WTC11 (cell line): ENCODE results near the gene NTF3. TPM values are rescaled to one million over a fixed set of nuclear protein-coding genes. Genes with fewer than 3 reads are reported as not detected.

ENCODE experiments used
- ATAC-seq: fragments of 200-7000 bp; cut with Tn5 transposase; 2 replicates; pipeline ENCODE4 v1.10.0; 2021; ENCODE audit warnings: mild to moderate bottlenecking, moderate library complexity
- CTCF ChIA-PET: fragments of 300-600 bp; sonication (Branson Sonifier 250); formaldehyde crosslinking; loops from one replicate; lab custom pipeline; 2021; ENCODE audit warnings: antibody characterized with exemption; lab: Charles Lee
- POLR2A ChIA-PET: fragments of 350-600 bp; sonication (Branson Sonifier 250); formaldehyde crosslinking; loops from one replicate; lab custom pipeline; 2021; ENCODE audit warnings: antibody characterized with exemption; lab: Charles Lee
- DNase-seq: peaks from one replicate; pipeline ENCODE4 v3.0.0; 2021; ENCODE audit warnings: low spot score
- H3K27ac Mint-ChIP-seq: 2 replicates; pipeline ENCODE4 v1.8.0; 2021; ENCODE audit warnings: mixed read lengths
- H3K27me3 Mint-ChIP-seq: 2 replicates; pipeline ENCODE4 v1.8.0; 2021; ENCODE audit warnings: low read depth, mild to moderate bottlenecking, moderate library complexity, mixed read lengths
- H3K36me3 Mint-ChIP-seq: 2 replicates; pipeline ENCODE4 v1.8.0; 2021; ENCODE audit warnings: mixed read lengths
- H3K4me1 Mint-ChIP-seq: 2 replicates; pipeline ENCODE4 v1.8.0; 2022; ENCODE audit warnings: mixed read lengths
- H3K4me3 Mint-ChIP-seq: 2 replicates; pipeline ENCODE4 v1.8.0; 2021; ENCODE audit warnings: mild to moderate bottlenecking, moderate library complexity, mixed read lengths
- H3K9me3 Mint-ChIP-seq: 2 replicates; pipeline ENCODE4 v1.8.0; 2021; ENCODE audit warnings: mixed read lengths
- CREM ChIP-seq: sonication (generic); formaldehyde crosslinking; IDR thresholded peaks from 2 replicates; pipeline ENCODE4 v1.8.1; 2022; ENCODE audit warnings: mild to moderate bottlenecking, missing genetic modification reagents, moderate library complexity
- ELF4 ChIP-seq: sonication (generic); formaldehyde crosslinking; IDR thresholded peaks from 2 replicates; pipeline ENCODE4 v1.8.1; 2022; ENCODE audit warnings: low read depth, mild to moderate bottlenecking, moderate library complexity, missing genetic modification reagents
- EMX1 ChIP-seq: fragments of 250-450 bp; sonication (Bioruptor Pico); IDR thresholded peaks from 2 replicates; pipeline ENCODE4 v1.8.0; 2021; ENCODE audit warnings: mild to moderate bottlenecking
- GABPB1 ChIP-seq: sonication (generic); formaldehyde crosslinking; IDR thresholded peaks from 2 replicates; pipeline ENCODE4 v1.8.1; 2023; ENCODE audit warnings: mild to moderate bottlenecking, missing genetic modification reagents
- GRHL2 ChIP-seq: fragments of 250-450 bp; sonication (Bioruptor Pico); IDR thresholded peaks from 2 replicates; pipeline ENCODE4 v1.8.0; 2022; ENCODE audit warnings: mild to moderate bottlenecking, moderate library complexity; ENCODE audit not compliant: insufficient replicate concordance, severe bottlenecking
- IRF2 ChIP-seq: sonication (generic); formaldehyde crosslinking; IDR thresholded peaks from 2 replicates; pipeline ENCODE4 v1.8.0; 2022; ENCODE audit warnings: low read depth, missing genetic modification reagents, borderline replicate concordance
- NFYB ChIP-seq: sonication (generic); formaldehyde crosslinking; conservative IDR thresholded peaks from 2 replicates; pipeline ENCODE4 v1.8.0; 2022; ENCODE audit warnings: low read depth, missing genetic modification reagents
- NR2C2 ChIP-seq: sonication (generic); formaldehyde crosslinking; IDR thresholded peaks from 2 replicates; pipeline ENCODE4 v1.8.0; 2022; ENCODE audit warnings: mild to moderate bottlenecking, missing genetic modification reagents
- RELA ChIP-seq: sonication (generic); formaldehyde crosslinking; IDR thresholded peaks from 2 replicates; pipeline ENCODE4 v1.8.1; 2022; ENCODE audit warnings: missing genetic modification reagents, mild to moderate bottlenecking, borderline replicate concordance
- SMAD4 ChIP-seq: sonication (generic); formaldehyde crosslinking; IDR thresholded peaks from 2 replicates; pipeline ENCODE4 v1.8.0; 2022; ENCODE audit warnings: mild to moderate bottlenecking, missing genetic modification reagents
- SP1 ChIP-seq: sonication (generic); formaldehyde crosslinking; conservative IDR thresholded peaks from 2 replicates; pipeline ENCODE4 v1.8.1; 2022; ENCODE audit warnings: missing genetic modification reagents
- ZNF121 ChIP-seq: sonication (generic); formaldehyde crosslinking; IDR thresholded peaks from 2 replicates; pipeline ENCODE4 v1.8.0; 2023; ENCODE audit warnings: missing genetic modification reagents
- ZNF219 ChIP-seq: sonication (generic); formaldehyde crosslinking; IDR thresholded peaks from 2 replicates; pipeline ENCODE4 v1.8.0; 2023; ENCODE audit warnings: missing genetic modification reagents, mild to moderate bottlenecking, borderline replicate concordance
- total RNA-seq: library from RNA; stranded (reverse); gene quantifications from 3 replicates; pipeline ENCODE4 v1.2.3, GENCODE V29; 2021
- TF ChIP-seq, protein P1 (sequence below): sonication (generic); formaldehyde crosslinking; IDR thresholded peaks from 2 replicates; pipeline ENCODE4 v1.8.1; 2023; ENCODE audit warnings: mild to moderate bottlenecking, missing genetic modification reagents, moderate library complexity
- TF ChIP-seq, protein P2 (sequence below): sonication (generic); formaldehyde crosslinking; IDR thresholded peaks from 2 replicates; pipeline ENCODE4 v1.8.1; 2023; ENCODE audit warnings: mild to moderate bottlenecking, moderate library complexity, missing genetic modification reagents
- TF ChIP-seq, protein P3 (sequence below): sonication (generic); formaldehyde crosslinking; IDR thresholded peaks from 2 replicates; pipeline ENCODE4 v1.8.0; 2023; ENCODE audit warnings: missing genetic modification reagents, mild to moderate bottlenecking, borderline replicate concordance
- TF ChIP-seq, protein P4 (sequence below): fragments of 250-450 bp; sonication (Bioruptor Pico); IDR thresholded peaks from 2 replicates; pipeline ENCODE4 v2.1.2; 2022; ENCODE audit warnings: mild to moderate bottlenecking, moderate library complexity
- TF ChIP-seq, protein P5 (sequence below): fragments of 250-450 bp; sonication (Bioruptor Pico); conservative IDR thresholded peaks from 2 replicates; pipeline ENCODE4 v1.9.0; 2021; ENCODE audit warnings: mild to moderate bottlenecking
- TF ChIP-seq, protein P6 (sequence below): sonication (generic); formaldehyde crosslinking; conservative IDR thresholded peaks from 2 replicates; pipeline ENCODE4 v1.8.1; 2022; ENCODE audit warnings: mild to moderate bottlenecking, missing genetic modification reagents

Gene NTF3
- total RNA-seq, 1 experiment from 2014 or later = 1.3 TPM

DNA sequence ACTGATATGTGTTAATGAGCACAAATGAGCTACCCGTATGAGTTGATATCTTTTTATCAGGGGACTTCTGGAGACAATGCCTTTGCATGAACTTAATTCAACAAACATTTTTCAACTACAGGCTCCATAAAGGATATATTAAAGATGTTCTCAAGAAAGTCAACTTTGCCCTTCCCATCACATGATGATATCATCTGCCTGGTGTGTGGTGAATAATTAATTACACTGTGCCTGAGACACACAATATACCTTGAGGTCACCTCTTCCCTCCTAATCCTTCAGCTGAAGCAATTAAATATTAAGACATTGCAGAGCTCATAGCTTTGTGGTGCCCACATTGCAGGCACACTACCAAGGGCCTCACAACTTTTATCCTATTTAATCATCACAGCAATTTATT lies 22.3 kb upstream of the NTF3 start:
- H3K4me3 Mint-ChIP-seq = no peak overlapping the region
- POLR2A ChIA-PET = no interaction called here
- H3K4me1 Mint-ChIP-seq = 0 out of 2 replicates have a peak, but pooled peaks cover 4% of the 10 kb centered on the region
- ATAC-seq = no peak
- H3K27me3 Mint-ChIP-seq = no peaks in the 10 kb centered on the region
- DNase-seq = no peak
- TF ChIP-seq, protein P1, sequence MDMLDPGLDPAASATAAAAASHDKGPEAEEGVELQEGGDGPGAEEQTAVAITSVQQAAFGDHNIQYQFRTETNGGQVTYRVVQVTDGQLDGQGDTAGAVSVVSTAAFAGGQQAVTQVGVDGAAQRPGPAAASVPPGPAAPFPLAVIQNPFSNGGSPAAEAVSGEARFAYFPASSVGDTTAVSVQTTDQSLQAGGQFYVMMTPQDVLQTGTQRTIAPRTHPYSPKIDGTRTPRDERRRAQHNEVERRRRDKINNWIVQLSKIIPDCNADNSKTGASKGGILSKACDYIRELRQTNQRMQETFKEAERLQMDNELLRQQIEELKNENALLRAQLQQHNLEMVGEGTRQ (CRISPR knock-in tag) = no peak
- TF ChIP-seq, protein P2, sequence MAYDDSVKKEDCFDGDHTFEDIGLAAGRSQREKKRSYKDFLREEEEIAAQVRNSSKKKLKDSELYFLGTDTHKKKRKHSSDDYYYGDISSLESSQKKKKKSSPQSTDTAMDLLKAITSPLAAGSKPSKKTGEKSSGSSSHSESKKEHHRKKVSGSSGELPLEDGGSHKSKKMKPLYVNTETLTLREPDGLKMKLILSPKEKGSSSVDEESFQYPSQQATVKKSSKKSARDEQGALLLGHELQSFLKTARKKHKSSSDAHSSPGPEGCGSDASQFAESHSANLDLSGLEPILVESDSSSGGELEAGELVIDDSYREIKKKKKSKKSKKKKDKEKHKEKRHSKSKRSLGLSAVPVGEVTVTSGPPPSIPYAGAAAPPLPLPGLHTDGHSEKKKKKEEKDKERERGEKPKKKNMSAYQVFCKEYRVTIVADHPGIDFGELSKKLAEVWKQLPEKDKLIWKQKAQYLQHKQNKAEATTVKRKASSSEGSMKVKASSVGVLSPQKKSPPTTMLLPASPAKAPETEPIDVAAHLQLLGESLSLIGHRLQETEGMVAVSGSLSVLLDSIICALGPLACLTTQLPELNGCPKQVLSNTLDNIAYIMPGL (CRISPR knock-in tag) = no peak
- TF ChIP-seq, protein P3, sequence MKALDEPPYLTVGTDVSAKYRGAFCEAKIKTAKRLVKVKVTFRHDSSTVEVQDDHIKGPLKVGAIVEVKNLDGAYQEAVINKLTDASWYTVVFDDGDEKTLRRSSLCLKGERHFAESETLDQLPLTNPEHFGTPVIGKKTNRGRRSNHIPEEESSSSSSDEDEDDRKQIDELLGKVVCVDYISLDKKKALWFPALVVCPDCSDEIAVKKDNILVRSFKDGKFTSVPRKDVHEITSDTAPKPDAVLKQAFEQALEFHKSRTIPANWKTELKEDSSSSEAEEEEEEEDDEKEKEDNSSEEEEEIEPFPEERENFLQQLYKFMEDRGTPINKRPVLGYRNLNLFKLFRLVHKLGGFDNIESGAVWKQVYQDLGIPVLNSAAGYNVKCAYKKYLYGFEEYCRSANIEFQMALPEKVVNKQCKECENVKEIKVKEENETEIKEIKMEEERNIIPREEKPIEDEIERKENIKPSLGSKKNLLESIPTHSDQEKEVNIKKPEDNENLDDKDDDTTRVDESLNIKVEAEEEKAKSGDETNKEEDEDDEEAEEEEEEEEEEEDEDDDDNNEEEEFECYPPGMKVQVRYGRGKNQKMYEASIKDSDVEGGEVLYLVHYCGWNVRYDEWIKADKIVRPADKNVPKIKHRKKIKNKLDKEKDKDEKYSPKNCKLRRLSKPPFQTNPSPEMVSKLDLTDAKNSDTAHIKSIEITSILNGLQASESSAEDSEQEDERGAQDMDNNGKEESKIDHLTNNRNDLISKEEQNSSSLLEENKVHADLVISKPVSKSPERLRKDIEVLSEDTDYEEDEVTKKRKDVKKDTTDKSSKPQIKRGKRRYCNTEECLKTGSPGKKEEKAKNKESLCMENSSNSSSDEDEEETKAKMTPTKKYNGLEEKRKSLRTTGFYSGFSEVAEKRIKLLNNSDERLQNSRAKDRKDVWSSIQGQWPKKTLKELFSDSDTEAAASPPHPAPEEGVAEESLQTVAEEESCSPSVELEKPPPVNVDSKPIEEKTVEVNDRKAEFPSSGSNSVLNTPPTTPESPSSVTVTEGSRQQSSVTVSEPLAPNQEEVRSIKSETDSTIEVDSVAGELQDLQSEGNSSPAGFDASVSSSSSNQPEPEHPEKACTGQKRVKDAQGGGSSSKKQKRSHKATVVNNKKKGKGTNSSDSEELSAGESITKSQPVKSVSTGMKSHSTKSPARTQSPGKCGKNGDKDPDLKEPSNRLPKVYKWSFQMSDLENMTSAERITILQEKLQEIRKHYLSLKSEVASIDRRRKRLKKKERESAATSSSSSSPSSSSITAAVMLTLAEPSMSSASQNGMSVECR (CRISPR knock-in tag) = no peak
- TF ChIP-seq, protein P4, sequence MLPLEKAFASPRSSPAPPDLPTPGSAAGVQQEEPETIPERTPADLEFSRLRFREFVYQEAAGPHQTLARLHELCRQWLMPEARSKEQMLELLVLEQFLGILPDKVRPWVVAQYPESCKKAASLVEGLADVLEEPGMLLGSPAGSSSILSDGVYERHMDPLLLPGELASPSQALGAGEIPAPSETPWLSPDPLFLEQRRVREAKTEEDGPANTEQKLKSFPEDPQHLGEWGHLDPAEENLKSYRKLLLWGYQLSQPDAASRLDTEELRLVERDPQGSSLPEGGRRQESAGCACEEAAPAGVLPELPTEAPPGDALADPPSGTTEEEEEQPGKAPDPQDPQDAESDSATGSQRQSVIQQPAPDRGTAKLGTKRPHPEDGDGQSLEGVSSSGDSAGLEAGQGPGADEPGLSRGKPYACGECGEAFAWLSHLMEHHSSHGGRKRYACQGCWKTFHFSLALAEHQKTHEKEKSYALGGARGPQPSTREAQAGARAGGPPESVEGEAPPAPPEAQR (CRISPR knock-in tag) = no peak
- TF ChIP-seq SP1 (no peak), NR2C2 (CRISPR knock-in tag) (no peak), GRHL2 (CRISPR knock-in tag) (no peak), GABPB1 (CRISPR knock-in tag) (no peak), ZNF219 (CRISPR knock-in tag) (no peak), ELF4 (CRISPR knock-in tag) (no peak), IRF2 (CRISPR knock-in tag) (no peak), NFYB (no peak), SMAD4 (CRISPR knock-in tag) (no peak), EMX1 (CRISPR knock-in tag) (no peak), ZNF121 (CRISPR knock-in tag) (no peak), CREM (CRISPR knock-in tag) (no peak), RELA (CRISPR knock-in tag) (no peak)
- TF ChIP-seq, protein P5, sequence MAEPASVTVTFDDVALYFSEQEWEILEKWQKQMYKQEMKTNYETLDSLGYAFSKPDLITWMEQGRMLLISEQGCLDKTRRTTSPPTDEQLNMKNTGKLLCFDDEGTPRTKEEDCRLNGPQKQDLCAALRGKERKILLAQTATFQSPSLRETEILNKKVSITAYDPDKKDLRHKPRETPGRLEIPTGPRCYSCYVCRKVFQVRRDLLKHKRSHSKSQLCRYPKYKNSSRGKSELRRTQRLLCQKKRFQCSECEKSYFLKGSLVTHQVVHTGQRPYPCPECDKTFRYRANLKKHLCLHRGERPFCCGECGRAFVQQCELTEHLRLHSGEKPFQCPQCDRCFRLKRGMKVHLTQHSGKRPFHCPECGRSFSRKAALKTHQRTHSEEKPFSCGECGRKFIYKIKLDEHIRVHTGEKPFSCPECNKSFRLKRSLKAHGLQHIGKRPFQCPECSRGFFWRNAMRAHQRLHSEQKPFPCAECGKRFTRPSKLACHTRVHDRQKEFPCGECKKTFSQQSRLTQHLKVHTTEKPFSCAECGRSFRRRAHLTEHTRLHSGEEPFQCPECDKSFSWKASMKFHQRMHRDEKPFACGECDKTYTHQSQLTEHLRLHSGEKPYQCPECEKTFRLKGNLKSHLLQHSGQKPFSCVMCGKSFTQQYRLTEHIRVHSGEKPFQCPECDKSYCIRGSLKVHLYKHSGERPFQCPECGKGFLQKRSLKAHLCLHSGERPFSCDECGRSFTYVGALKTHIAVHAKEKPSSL (CRISPR knock-in tag) = no peak
- TF ChIP-seq, protein P6, sequence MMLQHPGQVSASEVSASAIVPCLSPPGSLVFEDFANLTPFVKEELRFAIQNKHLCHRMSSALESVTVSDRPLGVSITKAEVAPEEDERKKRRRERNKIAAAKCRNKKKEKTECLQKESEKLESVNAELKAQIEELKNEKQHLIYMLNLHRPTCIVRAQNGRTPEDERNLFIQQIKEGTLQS (CRISPR knock-in tag) = no peak
- TF ChIP-seq, all 79 proteins: peak for 0
- Mint-ChIP-seq H3K9me3 (peaks cover 14% of the 10 kb centered on the region), H3K27ac (no peak overlapping the region), H3K36me3 (peaks cover 10% of the 10 kb centered on the region; the same call in 1 of the 2 replicates)
- CTCF ChIA-PET = interaction anchor here (0.9 kb wide), 1 partner anchor 18 kb away, joined by 5 read pairs; no protein-coding TSS in a partner anchor
